ENCODE measurements around the gene MSANTD7. TPM values are rescaled to one million over a fixed set of nuclear protein-coding genes. Genes with fewer than 3 reads are reported as not detected.

MSANTD7 gene
- 24.7 and 27.5 TPM in 2 replicates for total RNA-seq
- long read RNA-seq, full-length matches to known transcripts, result 24 of 25 reads
- long read RNA-seq, partial matches to known transcripts, result 0 of 25 reads
- long read RNA-seq, other reads (novel, unspliced or antisense), result 1 of 25 reads

DNA sequence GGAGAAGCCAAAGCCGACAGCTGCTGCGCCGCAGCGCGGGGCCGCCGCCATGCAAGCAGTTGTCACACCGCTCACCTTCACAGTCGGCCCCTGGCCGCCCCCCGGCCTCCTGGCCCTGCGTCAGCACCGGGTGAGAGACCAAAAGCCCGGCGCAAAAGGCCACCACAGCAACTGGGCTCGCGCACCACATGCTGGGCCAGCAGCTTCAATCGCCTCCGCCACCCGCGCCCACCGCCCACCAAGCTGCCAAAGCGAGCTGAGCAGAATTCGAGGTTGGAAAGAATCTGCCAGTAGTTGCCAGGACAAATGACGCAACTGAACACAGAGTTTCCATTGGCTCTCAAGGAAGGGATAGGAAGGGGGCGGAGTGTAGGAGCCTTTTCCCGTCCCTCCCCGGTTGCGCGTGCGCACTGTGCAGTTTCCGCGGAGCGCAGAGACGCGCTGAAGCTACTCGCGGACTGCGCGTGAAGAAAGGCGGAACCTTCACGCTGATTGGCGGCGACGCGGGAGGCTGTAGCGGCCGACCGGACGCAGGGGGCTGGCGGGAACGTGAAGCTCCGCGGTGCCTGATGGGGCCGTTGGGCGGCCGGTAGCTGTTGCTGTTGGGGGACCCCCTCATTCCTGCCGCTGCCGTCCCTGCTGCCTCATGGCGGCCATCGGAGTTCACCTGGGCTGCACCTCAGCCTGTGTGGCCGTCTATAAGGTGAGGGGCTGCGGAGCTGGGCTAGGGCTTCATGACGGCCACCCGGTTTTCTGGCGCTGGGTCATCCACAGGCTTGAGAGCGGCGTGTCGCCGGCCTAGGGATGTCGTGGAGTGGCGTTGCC, at the start of gene MSANTD7, which contains the start of the genes CDNF and HSPA14:
Gene MSANTD7 (plus strand): TSS at position 550 of the 825 bp plus-strand sequence. CDS start 3,979 bp downstream, outside the sequence.
Gene CDNF (minus strand): TSS at position 281 of the 825 bp plus-strand sequence. CDS start 91 bp downstream, at position 190.
Gene HSPA14 (plus strand): TSS at position 550 of the 825 bp plus-strand sequence. CDS start 97 bp downstream, at position 647.
- peaks cover 30% of the 10 kb centered on the region for H3K4me1 Mint-ChIP-seq
- peak within 1 kb of the TSS; percentile 92 for H3K4me3 Mint-ChIP-seq
- peak within 1 kb of the TSS; percentile 98 for H3K27ac Mint-ChIP-seq (ENCODE audit: unreplicated experiment)
- peak; percentile 99 for DNase-seq (ENCODE audit: low read depth, low spot score)
- peaks cover 7% of the 10 kb centered on the region for H3K36me3 Mint-ChIP-seq (ENCODE audit: low read depth)
- no peak for TF ChIP-seq CTCF (conservative IDR thresholded peaks at IDR 0.05)
- H3K27me3 Mint-ChIP-seq (ENCODE audit: low read depth), result no peaks in the 10 kb centered on the region
- H3K9me3 Mint-ChIP-seq, result no peaks in the 10 kb centered on the region

- no peak for TF ChIP-seq CTCF (conservative IDR thresholded peaks at IDR 0.05)
- H3K9me3 Mint-ChIP-seq, result no peaks in the 10 kb centered on the region
- peaks cover 31% of the 10 kb centered on the region for H3K27me3 Mint-ChIP-seq (ENCODE audit: low read depth)
Observed at GRCh38 chr10:14798636-14799035, 39.5 kb upstream of the MSANTD7 start.

GRCh38 chr10:14800397-14800796, 37.7 kb upstream of the MSANTD7 start:
- Mint-ChIP-seq H3K9me3 (no peaks in the 10 kb centered on the region), H3K36me3 (ENCODE audit: low read depth) (no peaks in the 10 kb centered on the region), H3K4me1 (no peaks in the 10 kb centered on the region), H3K27me3 (ENCODE audit: low read depth) (peaks cover 31% of the 10 kb centered on the region), H3K4me3 (no peak overlapping the region), H3K27ac (ENCODE audit: unreplicated experiment) (no peak overlapping the region)
- DNase-seq (ENCODE audit: low read depth, low spot score), result no peak
- no peak for TF ChIP-seq CTCF (conservative IDR thresholded peaks at IDR 0.05)

More at GRCh38 chr10:14798636-14799035, 39.5 kb upstream of the MSANTD7 start:
- H3K4me1 Mint-ChIP-seq, result no peaks in the 10 kb centered on the region
- no peak overlapping the region for H3K4me3 Mint-ChIP-seq
- H3K36me3 Mint-ChIP-seq (ENCODE audit: low read depth), result no peaks in the 10 kb centered on the region
- no peak for DNase-seq (ENCODE audit: low read depth, low spot score)
- no peak overlapping the region for H3K27ac Mint-ChIP-seq (ENCODE audit: unreplicated experiment)

DNA sequence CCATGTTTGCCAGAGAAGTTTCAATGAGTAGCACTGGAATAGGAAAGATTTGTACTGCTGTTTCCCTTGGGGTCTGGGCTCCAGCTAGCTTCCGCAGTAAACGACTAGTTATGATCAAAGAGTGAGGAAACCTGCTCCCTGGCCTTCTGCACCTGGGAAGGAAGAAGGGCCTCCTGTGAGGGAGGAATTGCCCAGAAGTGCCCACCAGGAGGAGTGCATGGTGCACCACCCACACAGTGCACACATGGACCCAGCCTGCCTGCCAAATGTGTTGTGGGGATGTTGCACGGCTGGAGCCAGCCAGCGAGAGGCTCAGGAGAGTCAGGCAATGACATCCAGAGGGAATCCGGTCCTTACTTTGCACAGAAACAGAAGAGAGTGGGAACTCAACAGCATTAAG, 36.4 kb upstream of the MSANTD7 start:
- H3K9me3 Mint-ChIP-seq, result no peaks in the 10 kb centered on the region
- peaks cover 32% of the 10 kb centered on the region for H3K27me3 Mint-ChIP-seq (ENCODE audit: low read depth)

DNA sequence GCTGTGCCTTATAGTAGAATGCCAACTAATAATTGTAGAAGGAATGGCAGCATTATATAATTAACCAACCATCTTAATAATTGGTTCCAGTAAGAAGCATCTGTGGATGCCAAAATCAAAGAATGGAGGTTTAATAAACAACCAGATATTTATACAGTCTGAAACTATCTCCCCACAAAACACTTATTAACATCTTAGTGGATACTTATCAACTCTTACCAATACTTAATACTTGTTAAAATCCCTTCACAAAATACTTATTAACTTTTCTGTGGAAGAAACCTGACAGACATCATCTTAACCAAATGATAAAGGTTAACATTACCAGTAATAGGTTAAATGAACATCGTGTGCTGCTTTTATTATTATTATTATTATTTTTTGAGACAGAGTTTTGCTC, 34.3 kb upstream of the MSANTD7 start:
- no peak for DNase-seq (ENCODE audit: low read depth, low spot score)
- H3K4me3 Mint-ChIP-seq, result no peak overlapping the region
- peaks cover 25% of the 10 kb centered on the region for H3K27me3 Mint-ChIP-seq (ENCODE audit: low read depth)
- no peaks in the 10 kb centered on the region for H3K36me3 Mint-ChIP-seq (ENCODE audit: low read depth)
- no peak for TF ChIP-seq CTCF (conservative IDR thresholded peaks at IDR 0.05)
- no peaks in the 10 kb centered on the region for H3K9me3 Mint-ChIP-seq
- no peaks in the 10 kb centered on the region for H3K4me1 Mint-ChIP-seq
- H3K27ac Mint-ChIP-seq (ENCODE audit: unreplicated experiment), result no peak overlapping the region

More for the DNA sequence above, 36.4 kb upstream of the MSANTD7 start:
- Mint-ChIP-seq H3K4me1 (no peaks in the 10 kb centered on the region), H3K4me3 (no peak overlapping the region), H3K27ac (ENCODE audit: unreplicated experiment) (no peak overlapping the region), H3K36me3 (ENCODE audit: low read depth) (no peaks in the 10 kb centered on the region)
- no peak for DNase-seq (ENCODE audit: low read depth, low spot score)
- TF ChIP-seq CTCF (conservative IDR thresholded peaks at IDR 0.05), result no peak

All from neural crest cell (in vitro differentiated cells).